Bronchial epithelial cell (primary cell): ENCODE measurements around the gene RTL10. TPM values are rescaled to one million over a fixed set of nuclear protein-coding genes. Genes with fewer than 3 reads are reported as not detected.

Experiments
- DNase-seq: peaks from one replicate; pipeline ENCODE4 v3.0.0-alpha.2; 2010; ENCODE audit warnings: low read depth
- FAIRE-seq: peaks from 2 replicates; lab custom pipeline; 2011; peaks lifted over from hg19 to GRCh38; lab: Jason Lieb, UNC
- H3K27me3 ChIP-seq: 2 replicates; pipeline ENCODE4 v1.5.1; 2011; ENCODE audit warnings: low read length; ENCODE audit not compliant: control insufficient read depth, insufficient read depth
- H3K36me3 ChIP-seq: 2 replicates; pipeline ENCODE4 v1.5.1; 2011; ENCODE audit warnings: low read length; ENCODE audit not compliant: control insufficient read depth, insufficient read depth
- H3K4me3 ChIP-seq: 2 replicates; pipeline ENCODE4 v1.5.1; 2011; ENCODE audit warnings: mild to moderate bottlenecking, low read depth, low read length, control low read depth
- CTCF ChIP-seq: IDR thresholded peaks from 2 replicates; pipeline ENCODE4 v1.5.1; 2011; ENCODE audit warnings: mild to moderate bottlenecking, moderate library complexity, low read length, control low read depth, inconsistent platforms; ENCODE audit not compliant: insufficient read depth, severe bottlenecking
- total RNA-seq: library from RNA; depleted of rRNA; stranded (reverse); fragments of >200 nt; gene quantifications from 2 replicates; pipeline ENCODE4 v1.2.1, GENCODE V29; 2014

RTL10 gene
- total RNA-seq, 1 donor from 2014 or later, result 9.5 TPM

DNA sequence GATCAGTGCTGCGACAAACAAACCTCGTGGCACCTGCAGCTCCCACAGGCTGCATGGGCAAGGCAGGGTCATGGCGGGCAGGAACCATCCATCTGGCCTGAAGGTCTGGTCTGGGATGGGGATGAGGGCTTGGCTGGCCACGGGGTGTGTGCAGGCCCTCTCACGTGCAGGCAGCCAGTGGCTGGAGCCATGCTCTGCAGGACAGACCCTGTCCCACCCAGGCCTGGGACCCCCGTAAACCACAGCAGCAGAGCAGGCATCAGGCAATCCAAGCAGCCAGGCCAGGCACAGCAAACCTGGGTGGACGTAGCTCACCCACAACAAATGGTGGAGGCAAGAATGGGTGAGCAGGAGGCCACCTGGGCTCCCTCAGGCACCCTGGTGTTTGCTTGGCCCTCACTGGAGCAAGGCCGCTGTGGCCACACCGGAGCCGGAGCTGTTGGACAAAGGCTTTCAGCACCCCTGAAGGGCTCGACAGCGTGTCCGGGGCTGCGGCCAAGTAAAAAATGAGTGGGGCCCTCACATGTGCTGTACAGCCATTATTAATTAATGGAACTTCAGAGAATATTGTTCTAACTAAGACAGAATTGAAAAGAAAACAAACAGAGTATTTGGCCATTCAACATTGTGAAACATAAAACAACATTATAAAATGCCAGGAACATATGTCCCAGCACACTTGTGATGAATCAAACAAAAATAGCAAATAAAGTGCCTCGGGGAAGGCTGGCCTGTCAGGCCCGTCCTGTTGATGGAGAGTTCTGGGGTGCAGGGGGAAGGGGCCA lies 24.0 kb upstream of the RTL10 start:
- no peak for TF ChIP-seq CTCF
- FAIRE-seq (no peak), DNase-seq (no peak)
- Histone ChIP-seq H3K27me3 (no peaks in the 10 kb centered on the region), H3K4me3 (no peak overlapping the region), H3K36me3 (no peaks in the 10 kb centered on the region)

DNA sequence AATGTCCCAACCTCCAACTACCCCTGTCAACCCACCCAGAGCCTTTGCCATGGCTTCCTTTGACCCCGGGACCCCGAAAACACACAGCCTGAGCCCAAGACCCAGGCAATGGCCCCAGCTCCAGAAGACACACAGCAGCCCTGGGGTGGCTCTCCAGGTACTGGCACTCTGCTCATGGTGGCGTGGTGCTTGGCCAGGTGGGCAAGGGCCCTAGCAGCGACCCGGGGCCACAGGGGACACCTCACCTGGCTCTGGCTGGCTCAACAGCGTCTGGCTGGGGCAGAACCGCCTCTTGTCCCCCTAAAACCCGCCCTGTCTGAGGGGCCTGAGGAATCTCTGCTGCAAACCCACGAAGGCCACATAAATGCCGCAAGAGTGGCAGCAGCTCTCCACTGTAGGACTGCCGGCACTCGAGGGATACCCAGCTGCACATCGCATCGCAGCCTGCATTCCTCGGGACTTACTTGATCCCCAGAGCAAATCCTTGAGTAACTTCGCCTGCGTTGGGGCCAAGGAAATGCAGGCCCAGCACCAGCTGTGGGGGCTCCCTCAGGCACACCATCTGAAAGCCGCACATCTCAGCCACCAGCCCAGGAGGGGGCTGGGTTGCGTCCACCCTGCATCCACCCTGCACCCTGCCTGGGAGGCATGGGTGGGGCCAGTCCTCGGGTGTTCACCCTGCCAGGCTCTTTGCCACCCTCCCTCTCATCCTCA lies 23.1 kb upstream of the RTL10 start:
- no peak for FAIRE-seq
- no peak for TF ChIP-seq CTCF

GRCh38 chr22:19876941-19877625 lies 22.4 kb upstream of the RTL10 start:
- DNase-seq, result no peak
- Histone ChIP-seq H3K27me3 (no peaks in the 10 kb centered on the region), H3K4me3 (no peak overlapping the region), H3K36me3 (no peaks in the 10 kb centered on the region)
- no peak for TF ChIP-seq CTCF
- no peak for FAIRE-seq

More for the DNA sequence above, 23.1 kb upstream of the RTL10 start:
- no peaks in the 10 kb centered on the region for H3K36me3 ChIP-seq
- H3K27me3 ChIP-seq, result no peaks in the 10 kb centered on the region
- DNase-seq, result no peak
- H3K4me3 ChIP-seq, result no peak overlapping the region

DNA sequence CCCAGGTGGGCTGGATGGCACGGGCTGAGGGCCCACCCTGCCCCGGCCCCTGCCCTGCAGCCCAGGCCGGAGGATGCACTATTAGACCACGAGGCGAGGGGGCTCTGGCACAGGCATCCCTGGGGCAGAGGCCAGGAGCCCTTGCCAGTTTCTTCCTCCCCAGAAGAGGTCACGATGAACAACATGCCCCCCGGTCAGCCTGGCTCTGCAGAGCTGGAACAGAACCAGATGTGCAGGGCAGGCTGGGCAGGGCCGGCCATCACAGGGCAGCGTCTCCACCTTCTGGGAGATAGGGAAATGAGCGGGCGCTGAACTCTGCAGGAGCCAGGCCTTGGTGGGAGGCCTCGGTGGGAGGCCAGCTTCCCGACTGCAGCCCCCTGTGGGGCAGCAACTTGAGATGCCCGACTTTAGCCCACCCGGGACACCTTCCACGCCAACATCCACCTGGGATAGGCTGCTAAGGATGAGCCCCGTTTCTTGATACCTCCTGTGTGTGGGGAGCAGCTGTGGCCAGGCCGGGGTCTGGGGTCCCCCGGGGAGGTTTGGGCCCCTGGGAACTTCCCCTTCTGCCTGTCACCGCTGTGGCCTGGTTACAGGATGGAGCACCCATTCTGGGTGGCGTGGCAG lies 21.8 kb upstream of the RTL10 start:
- no peak for TF ChIP-seq CTCF
- no peak for DNase-seq

GRCh38 chr22:19875531-19876313 lies 21.0 kb upstream of the RTL10 start:
- Histone ChIP-seq H3K36me3 (no peaks in the 10 kb centered on the region), H3K27me3 (no peaks in the 10 kb centered on the region), H3K4me3 (no peak overlapping the region)
- no peak for TF ChIP-seq CTCF
- FAIRE-seq, result no peak
- DNase-seq, result no peak

More for the DNA sequence above, 21.8 kb upstream of the RTL10 start:
- no peaks in the 10 kb centered on the region for H3K36me3 ChIP-seq
- FAIRE-seq, result no peak
- H3K4me3 ChIP-seq, result no peak overlapping the region
- H3K27me3 ChIP-seq, result no peaks in the 10 kb centered on the region
